SU-DHL-6 (cell line): Measurements from ENCODE around the gene CCDC85B.

Source experiments
- EZH2phosphoT487 ChIP-seq: fragments of 200-600 bp; sonication (generic), shearing (Covaris generic); conservative IDR thresholded peaks from 2 replicates; pipeline ENCODE4 v1.6.1; 2018; ENCODE audit warnings: mild to moderate bottlenecking, antibody characterized with exemption, low read length, moderate library complexity, mixed read lengths
- TF ChIP-seq, protein P1 (sequence below): fragments of 200-600 bp; sonication (generic); IDR thresholded peaks from one replicate; pipeline ENCODE4 v1.5.1; 2017; ENCODE audit warnings: antibody characterized with exemption, mild to moderate bottlenecking, low read length, moderate library complexity; ENCODE audit not compliant: insufficient read depth, poor library complexity, severe bottlenecking

DNA sequence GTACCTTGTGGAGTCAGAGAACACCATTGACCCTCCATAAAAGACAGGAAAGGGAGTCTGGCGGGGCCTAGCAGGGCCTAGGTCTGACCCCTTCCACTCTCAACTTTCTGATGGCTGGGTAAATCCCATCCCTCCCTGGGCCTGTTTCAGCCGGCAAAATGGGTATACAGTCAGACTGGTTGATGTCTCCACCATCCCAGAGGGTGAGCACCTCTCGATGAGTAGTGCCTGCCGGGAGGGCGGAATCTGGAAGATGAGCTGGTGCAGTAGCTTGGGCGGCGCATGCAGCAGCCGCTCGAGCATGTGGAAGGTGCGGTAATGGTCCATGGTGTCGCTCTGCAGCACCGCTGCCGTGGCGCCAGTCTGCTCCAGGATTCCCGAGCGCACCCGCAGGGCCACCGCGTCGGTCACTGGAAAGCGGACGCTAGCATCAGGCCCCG is 2.7 kb upstream of the CCDC85B start:
- no peak for TF ChIP-seq EZH2phosphoT487
- TF ChIP-seq, protein P1, sequence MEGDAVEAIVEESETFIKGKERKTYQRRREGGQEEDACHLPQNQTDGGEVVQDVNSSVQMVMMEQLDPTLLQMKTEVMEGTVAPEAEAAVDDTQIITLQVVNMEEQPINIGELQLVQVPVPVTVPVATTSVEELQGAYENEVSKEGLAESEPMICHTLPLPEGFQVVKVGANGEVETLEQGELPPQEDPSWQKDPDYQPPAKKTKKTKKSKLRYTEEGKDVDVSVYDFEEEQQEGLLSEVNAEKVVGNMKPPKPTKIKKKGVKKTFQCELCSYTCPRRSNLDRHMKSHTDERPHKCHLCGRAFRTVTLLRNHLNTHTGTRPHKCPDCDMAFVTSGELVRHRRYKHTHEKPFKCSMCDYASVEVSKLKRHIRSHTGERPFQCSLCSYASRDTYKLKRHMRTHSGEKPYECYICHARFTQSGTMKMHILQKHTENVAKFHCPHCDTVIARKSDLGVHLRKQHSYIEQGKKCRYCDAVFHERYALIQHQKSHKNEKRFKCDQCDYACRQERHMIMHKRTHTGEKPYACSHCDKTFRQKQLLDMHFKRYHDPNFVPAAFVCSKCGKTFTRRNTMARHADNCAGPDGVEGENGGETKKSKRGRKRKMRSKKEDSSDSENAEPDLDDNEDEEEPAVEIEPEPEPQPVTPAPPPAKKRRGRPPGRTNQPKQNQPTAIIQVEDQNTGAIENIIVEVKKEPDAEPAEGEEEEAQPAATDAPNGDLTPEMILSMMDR = no peak
